Gastrocnemius medialis (tissue), 4 donors: ENCODE results near the gene CHAC1.

Experiments used
- CTCF ChIP-seq, 5 experiments: fragments of 450-650 bp in 3 of 5; fragments of 200-600 bp in 2 of 5; sonication (generic) in 2 of 5; IDR thresholded peaks in 4 of 5; conservative IDR thresholded peaks in 1 of 5; 1 replicate in 4 of 5; 2 replicates in 1 of 5; pipeline ENCODE4 v1.5.1; 2016 to 2019; ENCODE audit warnings: antibody characterized with exemption in 5 of 5, mild to moderate bottlenecking in 3 of 5, moderate library complexity in 3 of 5
- POLR2A ChIP-seq, 2 donors: fragments of 450-650 bp; IDR thresholded peaks; one replicate each; pipeline ENCODE4 v1.6.1; 2017; ENCODE audit warnings: antibody characterized with exemption in 2 of 2, mild to moderate bottlenecking in 2 of 2, moderate library complexity in 2 of 2

DNA sequence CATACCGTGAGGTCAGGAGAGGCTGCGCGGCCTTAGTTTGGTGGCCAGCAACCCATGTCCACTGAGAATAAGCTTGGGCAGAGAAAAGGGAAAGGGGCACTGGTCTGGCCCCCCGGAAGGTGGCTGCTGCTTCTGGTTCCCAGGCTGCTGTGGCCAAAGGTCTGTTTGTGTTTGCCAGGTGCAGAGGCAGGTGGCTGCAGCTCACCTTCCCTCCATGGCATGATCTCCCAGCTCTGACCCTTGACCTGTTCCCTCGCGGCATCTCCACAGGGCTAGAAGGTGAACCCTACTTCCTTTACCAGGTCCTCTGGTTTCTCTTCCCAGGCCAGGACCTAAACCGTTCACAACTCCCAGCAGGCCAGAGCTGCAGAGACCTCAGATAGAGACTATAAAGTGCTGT, 45.2 kb upstream of the CHAC1 start:
- TF ChIP-seq CTCF (IDR thresholded peaks at IDR 0.05 in 4 of 5, conservative IDR thresholded peaks at IDR 0.05 in 1 of 5): no peak
- no peak for TF ChIP-seq POLR2A (IDR thresholded peaks at IDR 0.05)
